Mesothelial cell of epicardium (in vitro differentiated cells): ENCODE measurements around the gene WDR36. TPM values are rescaled to one million over a fixed set of nuclear protein-coding genes. Genes with fewer than 3 reads are reported as not detected.
A peak's percentile ranks its signal among the peaks of the same experiment; 100 is the strongest.

ENCODE experiments used
- DNase-seq, 2 experiments: peaks; one replicate each; pipeline ENCODE4 v3.0.0; 2021; ENCODE audit warnings: low spot score in 2 of 2; ENCODE audit not compliant: unreplicated experiment in 2 of 2
- H3K27ac Mint-ChIP-seq: 2 replicates; pipeline ENCODE4 v1.8.0; 2021; ENCODE audit warnings: mixed read lengths
- H3K27me3 Mint-ChIP-seq: 2 replicates; pipeline ENCODE4 v1.8.0; 2021; ENCODE audit warnings: low read depth, mixed read lengths
- H3K36me3 Mint-ChIP-seq: 2 replicates; pipeline ENCODE4 v1.8.0; 2021; ENCODE audit warnings: mixed read lengths
- H3K4me1 Mint-ChIP-seq: 2 replicates; pipeline ENCODE4 v1.8.0; 2021; ENCODE audit warnings: mixed read lengths
- H3K4me3 Mint-ChIP-seq: 2 replicates; pipeline ENCODE4 v1.8.0; 2021; ENCODE audit warnings: mild to moderate bottlenecking, moderate library complexity, mixed read lengths
- H3K9me3 Mint-ChIP-seq: 2 replicates; pipeline ENCODE4 v1.8.0; 2021; ENCODE audit warnings: mixed read lengths
- CTCF ChIP-seq: fragments of 200-600 bp; sonication (generic); IDR thresholded peaks from one replicate; pipeline ENCODE4 v1.5.0; 2021; ENCODE audit warnings: antibody characterized with exemption; ENCODE audit not compliant: unreplicated experiment
- total RNA-seq: library from RNA; stranded (reverse); gene quantifications from 3 replicates; pipeline ENCODE4 v1.2.1, GENCODE V29; 2021

Gene WDR36
- 37.6 to 40.1 TPM (median 39.7 TPM) in 3 replicates for total RNA-seq

GRCh38 chr5:111092062-111092853 is at the start of gene WDR36:
WDR36 (plus strand) TSS chr5:111092348; CDS start chr5:111092457, 109 bp downstream.
- Mint-ChIP-seq H3K36me3 (peaks cover 10% of the 10 kb centered on the region), H3K4me1 (peaks cover 24% of the 10 kb centered on the region), H3K27me3 (peaks cover 7% of the 10 kb centered on the region), H3K4me3 (peak within 1 kb of the TSS; percentile 97), H3K9me3 (peaks cover 10% of the 10 kb centered on the region), H3K27ac (peak within 1 kb of the TSS; percentile 91)
- peak; percentile 62 to 89 for DNase-seq
- no peak for TF ChIP-seq CTCF

- H3K27ac Mint-ChIP-seq = no peak overlapping the region
- no peaks in the 10 kb centered on the region for H3K36me3 Mint-ChIP-seq
- no peak for DNase-seq
- H3K4me3 Mint-ChIP-seq = no peak overlapping the region
- peaks cover 9% of the 10 kb centered on the region for H3K9me3 Mint-ChIP-seq
- no peak for TF ChIP-seq CTCF
- H3K4me1 Mint-ChIP-seq = peaks cover 4% of the 10 kb centered on the region
- H3K27me3 Mint-ChIP-seq = no peaks in the 10 kb centered on the region
Measured at GRCh38 chr5:111043712-111044506, 48.2 kb upstream of the WDR36 start.

GRCh38 chr5:111058064-111058463 is 34.1 kb upstream of the WDR36 start:
- DNase-seq = no peak
- H3K36me3 Mint-ChIP-seq = no peaks in the 10 kb centered on the region

GRCh38 chr5:111060169-111060568 is 32.0 kb upstream of the WDR36 start:
- no peak for TF ChIP-seq CTCF
- Mint-ChIP-seq H3K36me3 (no peaks in the 10 kb centered on the region), H3K4me1 (no peaks in the 10 kb centered on the region), H3K9me3 (peaks cover 2% of the 10 kb centered on the region), H3K4me3 (no peak overlapping the region), H3K27me3 (peaks cover 15% of the 10 kb centered on the region), H3K27ac (no peak overlapping the region)
- DNase-seq = no peak

More at GRCh38 chr5:111058064-111058463, 34.1 kb upstream of the WDR36 start:
- H3K27me3 Mint-ChIP-seq = peaks cover 28% of the 10 kb centered on the region
- no peak for TF ChIP-seq CTCF
- no peaks in the 10 kb centered on the region for H3K4me1 Mint-ChIP-seq
- no peak overlapping the region for H3K27ac Mint-ChIP-seq
- H3K4me3 Mint-ChIP-seq = no peak overlapping the region
- H3K9me3 Mint-ChIP-seq = peaks cover 5% of the 10 kb centered on the region

GRCh38 chr5:111061618-111062017 is 30.5 kb upstream of the WDR36 start:
- Mint-ChIP-seq H3K27me3 (peaks cover 18% of the 10 kb centered on the region), H3K27ac (no peak overlapping the region), H3K4me1 (no peaks in the 10 kb centered on the region), H3K4me3 (no peak overlapping the region), H3K36me3 (no peaks in the 10 kb centered on the region), H3K9me3 (no peaks in the 10 kb centered on the region)
- no peak for DNase-seq
- TF ChIP-seq CTCF = no peak
